Osteoblast (primary cell): ENCODE results near the gene TBC1D4. TPM values are rescaled to one million over a fixed set of nuclear protein-coding genes. Genes with fewer than 3 reads are reported as not detected.

Source experiments
- DNase-seq: peaks from one replicate; pipeline ENCODE4 v3.0.0; 2011; ENCODE audit warnings: low spot score, mixed read lengths; ENCODE audit not compliant: insufficient read length; ENCODE audit errors: missing footprints
- H2AFZ ChIP-seq: 2 replicates; pipeline ENCODE4 v1.6.0; 2011; ENCODE audit warnings: mild to moderate bottlenecking, low read length
- H3K27ac ChIP-seq: 2 replicates; pipeline ENCODE4 v1.5.1; 2011; ENCODE audit warnings: mild to moderate bottlenecking, low read depth, low read length, moderate library complexity
- H3K27me3 ChIP-seq: 2 replicates; pipeline ENCODE4 v1.6.0; 2012; ENCODE audit warnings: mild to moderate bottlenecking, control low read depth, inconsistent platforms, low read length, moderate library complexity; ENCODE audit not compliant: insufficient read depth
- H3K36me3 ChIP-seq: 2 replicates; pipeline ENCODE4 v1.5.1; 2011; ENCODE audit warnings: mild to moderate bottlenecking, low read length, control low read depth, moderate library complexity; ENCODE audit not compliant: insufficient read depth
- H3K4me1 ChIP-seq: 2 replicates; pipeline ENCODE4 v1.5.1; 2011; ENCODE audit warnings: mild to moderate bottlenecking, low read length, control low read depth, moderate library complexity; ENCODE audit not compliant: insufficient read depth
- H3K4me2 ChIP-seq: 2 replicates; pipeline ENCODE4 v1.6.0; 2011; ENCODE audit warnings: mild to moderate bottlenecking, low read length; ENCODE audit not compliant: insufficient read depth
- H3K4me3 ChIP-seq: fragments of 200-600 bp; sonication (generic); 3 replicates; pipeline ENCODE4 v1.5.1; 2012; ENCODE audit warnings: mild to moderate bottlenecking, low read length, inconsistent platforms; ENCODE audit not compliant: insufficient read depth
- H3K79me2 ChIP-seq: 2 replicates; pipeline ENCODE4 v1.6.0; 2012; ENCODE audit warnings: mild to moderate bottlenecking, low read length, control low read depth, inconsistent platforms; ENCODE audit not compliant: insufficient read depth
- H3K9me3 ChIP-seq: 2 replicates; pipeline ENCODE4 v1.5.1; 2011; ENCODE audit warnings: low read depth, low read length, control low read depth
- H4K20me1 ChIP-seq: 2 replicates; pipeline ENCODE4 v1.6.0; 2012; ENCODE audit warnings: mild to moderate bottlenecking, low read length, control low read depth; ENCODE audit not compliant: insufficient read depth
- CTCF ChIP-seq: IDR thresholded peaks from 2 replicates; pipeline ENCODE4 v1.5.1; 2011; ENCODE audit warnings: mild to moderate bottlenecking, low read depth, low read length, moderate library complexity; ENCODE audit errors: extremely low read depth
- total RNA-seq: library from RNA; depleted of rRNA; stranded (reverse); fragments of >200 nt; gene quantifications from 2 replicates; pipeline ENCODE4 v1.2.3, GENCODE V29; 2012

TBC1D4 gene
- total RNA-seq, 1 donor, result 19.5 TPM

- no peak overlapping the region for H3K4me2 ChIP-seq
- no peaks in the 10 kb centered on the region for H3K9me3 ChIP-seq
- no peak overlapping the region for H2AFZ ChIP-seq
- no peak for TF ChIP-seq CTCF
- peaks cover 3% of the 10 kb centered on the region for H3K79me2 ChIP-seq
- H3K36me3 ChIP-seq, result no peaks in the 10 kb centered on the region
- H3K4me1 ChIP-seq, result peaks cover 5% of the 10 kb centered on the region
- H3K4me3 ChIP-seq, result no peak overlapping the region
- no peaks in the 10 kb centered on the region for H4K20me1 ChIP-seq
- no peaks in the 10 kb centered on the region for H3K27me3 ChIP-seq
- no peak for DNase-seq
- H3K27ac ChIP-seq, result no peak overlapping the region
Observed at GRCh38 chr13:75383064-75383715, 98.8 kb downstream of the TBC1D4 start.

- Histone ChIP-seq H3K27me3 (no peaks in the 10 kb centered on the region), H3K79me2 (peaks cover 12% of the 10 kb centered on the region), H3K4me3 (no peak overlapping the region), H3K36me3 (no peaks in the 10 kb centered on the region), H2AFZ (no peak overlapping the region), H4K20me1 (no peaks in the 10 kb centered on the region), H3K4me2 (no peak overlapping the region), H3K27ac (no peak overlapping the region), H3K4me1 (peaks cover under 1% of the 10 kb centered on the region), H3K9me3 (no peaks in the 10 kb centered on the region)
- no peak for DNase-seq
- TF ChIP-seq CTCF, result no peak
Observed at GRCh38 chr13:75378301-75378700, 103.7 kb downstream of the TBC1D4 start.

GRCh38 chr13:75376792-75377402 is 105.1 kb downstream of the TBC1D4 start:
- TF ChIP-seq CTCF, result no peak
- no peak overlapping the region for H3K27ac ChIP-seq
- H3K4me3 ChIP-seq, result no peak overlapping the region
- H3K4me1 ChIP-seq, result peaks cover 9% of the 10 kb centered on the region
- no peaks in the 10 kb centered on the region for H3K9me3 ChIP-seq
- H3K79me2 ChIP-seq, result peaks cover 12% of the 10 kb centered on the region
- no peaks in the 10 kb centered on the region for H3K27me3 ChIP-seq
- H3K4me2 ChIP-seq, result no peak overlapping the region
- DNase-seq, result no peak
- H4K20me1 ChIP-seq, result no peaks in the 10 kb centered on the region
- no peaks in the 10 kb centered on the region for H3K36me3 ChIP-seq
- no peak overlapping the region for H2AFZ ChIP-seq

GRCh38 chr13:75375329-75375728 is 106.6 kb downstream of the TBC1D4 start:
- Histone ChIP-seq H3K27ac (no peak overlapping the region), H4K20me1 (no peaks in the 10 kb centered on the region), H3K4me1 (peaks cover 9% of the 10 kb centered on the region), H3K4me2 (no peak overlapping the region), H3K4me3 (no peak overlapping the region), H3K79me2 (peaks cover 16% of the 10 kb centered on the region), H3K9me3 (no peaks in the 10 kb centered on the region), H2AFZ (no peak overlapping the region), H3K27me3 (no peaks in the 10 kb centered on the region), H3K36me3 (no peaks in the 10 kb centered on the region)
- no peak for DNase-seq
- no peak for TF ChIP-seq CTCF
